K562 (cell line): ENCODE measurements around the gene CACNA1S. TPM values are rescaled to one million over a fixed set of nuclear protein-coding genes. Genes with fewer than 3 reads are reported as not detected.

Source experiments
- ATAC-seq: fragments of 200-7000 bp; cut with Tn5 transposase; 3 replicates; pipeline ENCODE4 v1.9.1; 2020; ENCODE audit warnings: moderate library complexity
- BruUV-seq: library from RNA; stranded (reverse); fragments of 400-500 nt; replicated peaks from 2 replicates; lab custom pipeline; 2021; lab: Mats Ljungman, UMichigan
- CTCF ChIA-PET: fragments of 300-600 bp; formaldehyde crosslinking; extraction: SDS; loops from one replicate; lab custom pipeline; 2021; ENCODE audit warnings: low intra/inter-chr PET ratio; lab: Yijun Ruan, JAX
- POLR2A ChIA-PET: fragments of 300-600, 350-650 bp; sonication (Branson Sonifier 250); formaldehyde crosslinking; extraction: SDS; loops from one replicate; lab custom pipeline; 2021; ENCODE audit warnings: antibody characterized with exemption, inconsistent platforms; lab: Yijun Ruan, JAX
- DNase-seq, 4 experiments: peaks; one replicate each; pipeline versions ENCODE4 v3.0.0 to v3.0.0-alpha.2; 2011 to 2018; ENCODE audit warnings: low spot score in 3 of 4, mixed read lengths in 3 of 4; ENCODE audit errors: extremely low read depth in 1 of 4
- FAIRE-seq: peaks from 2 replicates; lab custom pipeline; 2011; peaks lifted over from hg19 to GRCh38; lab: Jason Lieb, UNC
- H2AFZ ChIP-seq: 2 replicates; pipeline ENCODE4 v1.6.0; 2011; ENCODE audit warnings: low read depth, low read length, control low read depth, inconsistent platforms
- H3K27ac ChIP-seq: fragments of 200-600 bp; 3 replicates; pipeline ENCODE4 v1.8.0; 2011; ENCODE audit warnings: low read depth, mild to moderate bottlenecking, control low read depth, inconsistent platforms, low read length, moderate library complexity, mixed read lengths; ENCODE audit errors: extremely low read depth
- H3K27me3 ChIP-seq, 2 experiments: fragments of 300-600 bp in 1 of 2; 2 replicates in 1 of 2; 3 replicates in 1 of 2; pipeline versions ENCODE4 v1.6.0 to v1.8.0; 2011; ENCODE audit warnings: inconsistent platforms in 2 of 2, low read length in 2 of 2, mild to moderate bottlenecking in 1 of 2, mixed read lengths in 1 of 2, moderate library complexity in 1 of 2; ENCODE audit not compliant: control insufficient read depth in 2 of 2, insufficient read depth in 2 of 2
- H3K36me3 ChIP-seq: fragments of 300-600 bp; 3 replicates; pipeline ENCODE4 v1.8.0; 2011; ENCODE audit warnings: mild to moderate bottlenecking, low read length, inconsistent platforms; ENCODE audit not compliant: control insufficient read depth, insufficient read depth
- H3K4me1 ChIP-seq, 2 experiments: fragments of 200-600 bp in 1 of 2; replicated peaks in 1 of 2; 2 replicates in 1 of 2; 3 replicates in 1 of 2; pipeline versions ENCODE4 v1.5.1 to v1.8.0; 2011; ENCODE audit warnings: inconsistent platforms in 2 of 2, low read length in 2 of 2, mild to moderate bottlenecking in 1 of 2, mixed read lengths in 1 of 2, moderate library complexity in 1 of 2; ENCODE audit not compliant: control insufficient read depth in 2 of 2, insufficient read depth in 2 of 2
- H3K4me2 ChIP-seq: 2 replicates; pipeline ENCODE4 v1.6.1; 2011; ENCODE audit warnings: low read length, control low read depth, inconsistent platforms, mixed read lengths; ENCODE audit not compliant: insufficient read depth
- H3K4me3 ChIP-seq: fragments of 200-600 bp; sonication (generic), shearing (Covaris generic); 2 replicates; pipeline ENCODE4 v1.5.1; 2016; ENCODE audit warnings: control low read depth, inconsistent platforms
- H3K79me2 ChIP-seq: fragments of 200-600 bp; 3 replicates; pipeline ENCODE4 v1.8.0; 2011; ENCODE audit warnings: low read length, inconsistent platforms; ENCODE audit not compliant: control insufficient read depth, insufficient read depth
- H3K9ac ChIP-seq, 2 experiments: 2 replicates each; pipeline versions ENCODE4 v1.6.0 to v1.6.1; 2011; ENCODE audit warnings: low read depth in 2 of 2, low read length in 2 of 2, control low read depth in 1 of 2, inconsistent platforms in 1 of 2, mild to moderate bottlenecking in 1 of 2, mixed read lengths in 1 of 2; ENCODE audit not compliant: insufficient read depth in 1 of 2
- H3K9me1 ChIP-seq: one replicate; pipeline ENCODE4 v1.6.0; 2011; ENCODE audit warnings: inconsistent platforms, mild to moderate bottlenecking, low read length, moderate library complexity; ENCODE audit not compliant: control insufficient read depth, insufficient read depth
- H3K9me3 ChIP-seq: replicated peaks from 2 replicates; pipeline ENCODE4 v1.5.1; 2011; ENCODE audit warnings: low read depth, low read length, inconsistent platforms; ENCODE audit not compliant: control insufficient read depth, insufficient read depth
- H4K20me1 ChIP-seq: replicated peaks from 2 replicates; pipeline ENCODE4 v1.6.1; 2011; ENCODE audit warnings: low read length, inconsistent platforms, mixed read lengths; ENCODE audit not compliant: control insufficient read depth, insufficient read depth
- ARID1B ChIP-seq: fragments of 450-650 bp; IDR thresholded peaks from 2 replicates; pipeline ENCODE4 v1.6.1; 2016; ENCODE audit warnings: antibody characterized with exemption, mild to moderate bottlenecking, inconsistent platforms
- CBFA2T2 ChIP-seq: fragments of 450-650 bp; conservative IDR thresholded peaks from 2 replicates; pipeline ENCODE4 v1.6.1; 2017; ENCODE audit warnings: mild to moderate bottlenecking
- DPF2 ChIP-seq: fragments of 450-650 bp; IDR thresholded peaks from 2 replicates; pipeline ENCODE4 v1.6.1; 2016
- ESRRB ChIP-seq: fragments of 250-450 bp; sonication (Bioruptor Pico); IDR thresholded peaks from 2 replicates; pipeline ENCODE4 v1.5.0; 2020; ENCODE audit warnings: mild to moderate bottlenecking, moderate library complexity, borderline replicate concordance
- ETV5 ChIP-seq: sonication (generic); formaldehyde crosslinking; IDR thresholded peaks from 2 replicates; pipeline ENCODE4 v1.4.0; 2020; ENCODE audit warnings: low read depth, mild to moderate bottlenecking, missing genetic modification reagents
- GTF2E2 ChIP-seq: fragments of 200-800 bp; sonication (Bioruptor generic); IDR thresholded peaks from 2 replicates; pipeline ENCODE4 v1.6.1; 2016; ENCODE audit warnings: missing genetic modification characterization, missing compliant biosample characterization
- KDM2B ChIP-seq: fragments of 250-450 bp; sonication (Bioruptor Pico); IDR thresholded peaks from 2 replicates; pipeline ENCODE4 v1.8.0; 2021; ENCODE audit warnings: mild to moderate bottlenecking, moderate library complexity
- KLF1 ChIP-seq: fragments of 450-650 bp; IDR thresholded peaks from 2 replicates; pipeline ENCODE4 v1.6.1; 2016; ENCODE audit warnings: missing genetic modification characterization, missing compliant biosample characterization
- MCM7 ChIP-seq, 2 experiments: fragments of 450-650 bp; IDR thresholded peaks; 2 replicates each; pipeline ENCODE4 v1.6.1; 2016 to 2018
- NR1H2 ChIP-seq: sonication (generic); formaldehyde crosslinking; IDR thresholded peaks from 2 replicates; pipeline ENCODE4 v1.4.0; 2020; ENCODE audit warnings: mild to moderate bottlenecking, missing genetic modification reagents
- NR2C1 ChIP-seq, 2 experiments: fragments of 450-650 bp; IDR thresholded peaks; 2 replicates each; pipeline ENCODE4 v1.6.1; 2017; ENCODE audit warnings: mild to moderate bottlenecking in 2 of 2, antibody characterized with exemption in 1 of 2, inconsistent platforms in 1 of 2, missing compliant biosample characterization in 1 of 2, missing genetic modification characterization in 1 of 2
- PML ChIP-seq: IDR thresholded peaks from 2 replicates; pipeline ENCODE4 v1.6.1; 2012; ENCODE audit warnings: low read length, inconsistent platforms
- RNF2 ChIP-seq: sonication (generic); IDR thresholded peaks from 2 replicates; pipeline ENCODE4 v1.6.1; 2016
- SIX5 ChIP-seq, 2 experiments: IDR thresholded peaks; 2 replicates each; pipeline ENCODE4 v1.6.1; 2011; ENCODE audit warnings: low read length in 2 of 2, borderline replicate concordance in 1 of 2, low read depth in 1 of 2, mild to moderate bottlenecking in 1 of 2, moderate library complexity in 1 of 2; ENCODE audit not compliant: insufficient read depth in 1 of 2
- TEAD4 ChIP-seq, 2 experiments: sonication (generic) in 1 of 2; formaldehyde crosslinking in 1 of 2; IDR thresholded peaks; 2 replicates each; pipeline versions ENCODE4 v1.6.1 to v1.8.0; 2012 to 2022; ENCODE audit warnings: borderline replicate concordance in 1 of 2, inconsistent platforms in 1 of 2, low read length in 1 of 2, mild to moderate bottlenecking in 1 of 2, missing genetic modification reagents in 1 of 2
- U2AF1 ChIP-seq: fragments of 200-400 bp; formaldehyde crosslinking; optimal IDR thresholded peaks from 2 replicates; pipeline ENCODE3; 2017; ENCODE audit warnings: mild to moderate bottlenecking, low read depth, low read length, moderate library complexity
- ZBTB17 ChIP-seq: fragments of 450-650 bp; formaldehyde crosslinking; IDR thresholded peaks from 2 replicates; pipeline ENCODE4 v1.4.0; 2020; ENCODE audit warnings: mild to moderate bottlenecking
- ZNF699 ChIP-seq: fragments of 250-450 bp; sonication (Bioruptor Pico); IDR thresholded peaks from 2 replicates; pipeline ENCODE4 v1.8.0; 2021; ENCODE audit warnings: mild to moderate bottlenecking, moderate library complexity; ENCODE audit not compliant: insufficient replicate concordance
- WGBS: fragments of 100-300 bp; shearing (Covaris generic); methylation state at CpG from one replicate; pipeline ENCODE4 v1.1.6; 2016; ENCODE audit warnings: low coverage, mixed read lengths; ENCODE audit not compliant: insufficient coverage; ENCODE audit errors: missing lambda C conversion rate; 5-methylcytosine and 5-hydroxymethylcytosine counted together
- in situ Hi-C: fragments of 300-500 bp; cut with MboI; formaldehyde crosslinking; loops from 4 replicates; pipeline ENCODE4 v1.15.0; 2018; ENCODE audit warnings: inconsistent platforms, mixed read lengths
- intact Hi-C: fragments of 100-400 bp; cut with micrococcal nuclease; formaldehyde crosslinking; loops from 2 replicates; pipeline ENCODE4 v1.14.2; 2022
- polyA plus RNA-seq, 8 experiments: library from polyadenylated mRNA; depleted of rRNA in 4 of 8; stranded (reverse) in 5 of 8; unstranded in 3 of 8; fragments of >200 nt; fragmentation: Nextera tagmentation in 2 of 8; fragmentation: Illumina TruSeq in 1 of 8; extraction: Ambion mirVana in 2 of 8; extraction: Trizol in 1 of 8; gene quantifications; 2 replicates each; pipeline versions ENCODE4 v1.2.1 to v1.2.3, GENCODE V29; 2011 to 2014; ENCODE audit warnings: inconsistent platforms in 1 of 8, missing spikeins in 1 of 8
- total RNA-seq, 7 experiments: library from RNA; depleted of rRNA in 6 of 7; stranded (reverse); fragments of >200 nt in 6 of 7; fragmentation: Illumina TruSeq in 2 of 7; extraction: Trizol in 2 of 7; gene quantifications; 2 replicates each; pipeline versions ENCODE4 v1.2.1 to v1.2.3, GENCODE V29; 2011 to 2021; ENCODE audit warnings: low replicate concordance in 1 of 7
- TF ChIP-seq, protein P1 (sequence below): IDR thresholded peaks from 2 replicates; pipeline ENCODE4 v1.6.1; 2012; ENCODE audit warnings: low read depth, low read length, improper control_type of control experiment, borderline replicate concordance
- TF ChIP-seq, protein P2 (sequence below): fragments of 200-400 bp; formaldehyde crosslinking; IDR thresholded peaks from 2 replicates; pipeline ENCODE4 v1.6.1; 2017; ENCODE audit warnings: mild to moderate bottlenecking, low read depth, low read length, moderate library complexity

The CACNA1S gene
- total and polyA plus RNA-seq, 9 of the 15 experiments (the other 6 are each of a cell fraction or from before 2014, with no cell fraction given): not detected

DNA sequence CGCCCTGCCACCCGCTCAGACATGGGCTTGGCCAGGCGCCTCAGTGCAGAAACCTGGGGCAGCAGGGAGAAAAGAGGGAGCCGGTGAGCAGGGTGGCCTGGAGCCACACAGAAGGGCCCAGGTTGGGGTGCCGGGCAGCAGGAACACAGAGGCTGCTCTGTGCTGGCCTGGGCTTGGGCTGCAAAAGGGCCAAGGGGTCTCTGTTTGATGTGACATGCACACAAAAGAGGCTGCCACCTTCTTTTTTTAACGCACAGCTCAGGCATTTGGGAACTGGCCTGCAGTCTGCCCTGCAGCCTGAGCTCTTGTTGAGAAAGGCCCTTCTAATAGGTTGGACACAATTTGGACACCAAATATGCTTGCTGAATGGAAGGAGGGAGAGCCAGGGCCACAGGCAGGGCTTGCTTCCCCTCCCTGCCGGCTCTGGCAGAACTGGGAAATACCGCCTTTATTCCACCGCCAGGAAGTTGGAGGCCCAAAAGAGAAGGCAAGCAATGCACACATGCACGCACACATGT is 121.1 kb downstream of the CACNA1S start (continued):
- TF ChIP-seq ARID1B: no peak
- no peak for TF ChIP-seq CBFA2T2
- TF ChIP-seq U2AF1: no peak
- TF ChIP-seq KDM2B (CRISPR knock-in tag): no peak
- TF ChIP-seq NR2C1 (IDR thresholded peaks at IDR 0.05): no peak
- no peak for TF ChIP-seq NR2C1 (tag; IDR thresholded peaks at IDR 0.05)

DNA sequence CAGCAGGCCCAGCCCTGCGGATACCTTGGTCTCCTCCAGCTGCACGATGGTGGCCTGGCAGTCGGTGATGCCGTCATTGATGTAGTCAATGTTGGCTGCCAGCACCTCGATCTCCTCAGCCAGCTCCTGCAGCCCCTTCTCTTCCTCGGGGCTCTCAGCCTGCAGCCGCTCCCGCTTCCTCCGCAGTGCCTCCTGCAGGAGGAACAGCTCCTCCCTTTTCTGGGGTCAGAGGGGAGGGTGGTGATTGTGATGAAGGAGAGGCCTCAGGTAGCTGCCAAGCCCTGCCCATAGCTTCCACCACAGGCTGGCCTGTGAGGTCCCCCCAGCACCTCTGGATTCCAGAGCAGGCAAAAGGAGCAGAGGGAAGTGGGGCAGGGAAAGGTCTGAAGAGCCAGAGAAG is 122.1 kb downstream of the CACNA1S start:
- POLR2A ChIA-PET: interaction anchor here (0.6 to 1.5 kb wide), 3 partner anchors 15 to 132 kb away, joined by 3 to 6 read pairs (median 3); no protein-coding TSS in a partner anchor
- no peak for TF ChIP-seq TEAD4 (IDR thresholded peaks at IDR 0.05; ENCODE audit: low read length)
- TF ChIP-seq TEAD4 (CRISPR knock-in tag; IDR thresholded peaks at IDR 0.05; ENCODE audit: borderline replicate concordance): no peak
- no peak for TF ChIP-seq SIX5 (IDR thresholded peaks at IDR 0.05; ENCODE audit: borderline replicate concordance in 1 of 2, insufficient read depth in 1 of 2, low read depth in 1 of 2, low read length in 2 of 2)
- TF ChIP-seq MCM7 (IDR thresholded peaks at IDR 0.05): no peak
- TF ChIP-seq NR1H2 (CRISPR knock-in tag): no peak
- TF ChIP-seq ZNF699 (CRISPR knock-in tag): no peak
- TF ChIP-seq ESRRB (CRISPR knock-in tag): no peak
- TF ChIP-seq ETV5: no peak
- TF ChIP-seq PML: no peak
- no peak for TF ChIP-seq RNF2
- no peak for TF ChIP-seq ZBTB17 (CRISPR knock-in tag)
- TF ChIP-seq DPF2: no peak
- TF ChIP-seq, protein P1, sequence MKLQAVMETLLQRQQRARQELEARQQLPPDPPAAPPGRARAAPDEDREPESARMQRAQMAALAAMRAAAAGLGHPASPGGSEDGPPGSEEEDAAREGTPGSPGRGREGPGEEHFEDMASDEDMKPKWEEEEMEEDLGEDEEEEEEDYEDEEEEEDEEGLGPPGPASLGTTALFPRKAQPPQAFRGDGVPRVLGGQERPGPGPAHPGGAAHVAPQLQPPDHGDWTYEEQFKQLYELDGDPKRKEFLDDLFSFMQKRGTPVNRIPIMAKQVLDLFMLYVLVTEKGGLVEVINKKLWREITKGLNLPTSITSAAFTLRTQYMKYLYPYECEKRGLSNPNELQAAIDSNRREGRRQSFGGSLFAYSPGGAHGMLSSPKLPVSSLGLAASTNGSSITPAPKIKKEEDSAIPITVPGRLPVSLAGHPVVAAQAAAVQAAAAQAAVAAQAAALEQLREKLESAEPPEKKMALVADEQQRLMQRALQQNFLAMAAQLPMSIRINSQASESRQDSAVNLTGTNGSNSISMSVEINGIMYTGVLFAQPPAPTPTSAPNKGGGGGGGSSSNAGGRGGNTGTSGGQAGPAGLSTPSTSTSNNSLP: no peak
- no peak for TF ChIP-seq KLF1
- TF ChIP-seq GTF2E2: no peak
- TF ChIP-seq, protein P2, sequence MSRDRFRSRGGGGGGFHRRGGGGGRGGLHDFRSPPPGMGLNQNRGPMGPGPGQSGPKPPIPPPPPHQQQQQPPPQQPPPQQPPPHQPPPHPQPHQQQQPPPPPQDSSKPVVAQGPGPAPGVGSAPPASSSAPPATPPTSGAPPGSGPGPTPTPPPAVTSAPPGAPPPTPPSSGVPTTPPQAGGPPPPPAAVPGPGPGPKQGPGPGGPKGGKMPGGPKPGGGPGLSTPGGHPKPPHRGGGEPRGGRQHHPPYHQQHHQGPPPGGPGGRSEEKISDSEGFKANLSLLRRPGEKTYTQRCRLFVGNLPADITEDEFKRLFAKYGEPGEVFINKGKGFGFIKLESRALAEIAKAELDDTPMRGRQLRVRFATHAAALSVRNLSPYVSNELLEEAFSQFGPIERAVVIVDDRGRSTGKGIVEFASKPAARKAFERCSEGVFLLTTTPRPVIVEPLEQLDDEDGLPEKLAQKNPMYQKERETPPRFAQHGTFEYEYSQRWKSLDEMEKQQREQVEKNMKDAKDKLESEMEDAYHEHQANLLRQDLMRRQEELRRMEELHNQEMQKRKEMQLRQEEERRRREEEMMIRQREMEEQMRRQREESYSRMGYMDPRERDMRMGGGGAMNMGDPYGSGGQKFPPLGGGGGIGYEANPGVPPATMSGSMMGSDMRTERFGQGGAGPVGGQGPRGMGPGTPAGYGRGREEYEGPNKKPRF: no peak

More for the DNA sequence above, 122.1 kb downstream of the CACNA1S start:
- Histone ChIP-seq H3K27me3 (no peaks in the 10 kb centered on the region), H3K4me2 (no peak overlapping the region), H3K79me2 (no peaks in the 10 kb centered on the region), H4K20me1 (0 out of 2 replicates have a peak, but pooled peaks cover 2% of the 10 kb centered on the region), H3K9me1 (no peaks in the 10 kb centered on the region), H3K36me3 (peaks cover 2% of the 10 kb centered on the region; the same call in 1 of the 3 replicates), H3K4me1 (peaks cover 0 to 10% of the 10 kb centered on the region in 2 experiments; a peak in 1 of 5 replicates), H3K9ac (no peak overlapping the region), H2AFZ (no peak overlapping the region), H3K27ac (no peak overlapping the region), H3K4me3 (no peak overlapping the region), H3K9me3 (no peaks in the 10 kb centered on the region)
- intact Hi-C loops (no loop called here), in situ Hi-C loops (no loop called here)
- no peak for ATAC-seq
- DNase-seq: no peak
- 71% methylated on average over 9 of the region's 9 CpGs for WGBS
- CTCF ChIA-PET: no interaction called here
- FAIRE-seq: no peak
- no TSS peak for BruUV-seq
